GM12875 (cell line): ENCODE results near the gene MEGF11.

Source experiments
- H3K4me3 ChIP-seq: one replicate; pipeline ENCODE4 v1.5.1; 2011; ENCODE audit warnings: low read depth, low read length, control low read depth
- CTCF ChIP-seq: IDR thresholded peaks from 2 replicates; pipeline ENCODE4 v1.5.1; 2011; ENCODE audit warnings: low read depth, mild to moderate bottlenecking, control low read depth, inconsistent platforms, low read length, moderate library complexity, borderline replicate concordance; ENCODE audit not compliant: insufficient read depth

The MEGF11 gene

DNA sequence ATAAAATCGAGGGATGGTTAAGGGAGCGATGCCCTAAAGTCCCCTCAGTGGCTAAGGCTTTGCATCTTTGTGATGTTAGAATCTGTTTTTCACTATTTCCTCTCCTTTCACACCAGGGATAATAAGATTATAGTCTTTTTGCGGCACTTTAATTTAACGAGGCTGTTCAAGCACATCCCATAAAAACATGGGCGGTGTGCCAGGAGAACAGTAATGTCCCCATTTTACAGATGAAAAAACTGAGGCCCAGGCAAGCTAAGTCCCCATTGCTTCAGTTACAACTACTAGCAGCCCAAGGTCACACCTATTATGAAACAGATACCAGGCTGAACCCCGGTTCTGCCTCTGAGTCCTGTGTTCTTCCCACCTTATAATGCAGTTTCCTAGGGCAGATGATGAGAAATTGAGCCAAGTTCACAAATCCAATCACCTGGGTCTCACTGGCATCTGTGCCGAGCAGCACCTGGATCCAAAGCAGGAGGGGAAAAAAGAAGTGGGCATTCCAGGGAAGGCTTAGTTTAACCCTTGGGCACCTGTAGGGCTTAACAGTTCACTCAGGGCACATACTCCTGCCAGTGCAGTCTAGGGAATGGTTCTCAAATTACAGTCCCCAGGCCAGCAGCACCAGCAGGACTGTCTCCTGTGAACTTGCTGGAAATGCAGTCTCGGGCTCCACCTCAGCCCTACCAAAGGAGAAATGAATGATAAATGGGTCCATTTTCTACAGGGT, 215.0 kb downstream of the MEGF11 start:
- no peak overlapping the region for H3K4me3 ChIP-seq
- no peak for TF ChIP-seq CTCF

DNA sequence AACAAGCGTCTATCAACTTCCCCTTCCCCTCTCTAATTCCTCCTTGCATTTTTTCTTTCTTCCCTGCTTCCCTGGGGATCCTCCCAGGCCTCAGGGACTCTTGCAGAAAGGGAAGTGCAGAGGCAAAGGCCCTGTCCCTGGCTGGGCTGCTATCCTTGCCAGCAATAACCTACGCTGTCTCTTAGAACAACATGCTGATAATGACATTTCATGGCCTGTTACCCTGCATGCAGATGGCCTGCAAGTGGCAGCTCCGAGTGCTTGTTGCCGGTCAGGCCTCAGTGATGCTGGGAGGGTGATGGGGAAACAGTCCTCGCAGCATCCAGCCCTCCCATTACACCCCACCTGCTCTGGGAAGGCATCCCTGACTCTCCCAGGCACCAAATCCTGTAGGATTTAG, 216.7 kb downstream of the MEGF11 start:
- H3K4me3 ChIP-seq = no peak overlapping the region
- no peak for TF ChIP-seq CTCF

DNA sequence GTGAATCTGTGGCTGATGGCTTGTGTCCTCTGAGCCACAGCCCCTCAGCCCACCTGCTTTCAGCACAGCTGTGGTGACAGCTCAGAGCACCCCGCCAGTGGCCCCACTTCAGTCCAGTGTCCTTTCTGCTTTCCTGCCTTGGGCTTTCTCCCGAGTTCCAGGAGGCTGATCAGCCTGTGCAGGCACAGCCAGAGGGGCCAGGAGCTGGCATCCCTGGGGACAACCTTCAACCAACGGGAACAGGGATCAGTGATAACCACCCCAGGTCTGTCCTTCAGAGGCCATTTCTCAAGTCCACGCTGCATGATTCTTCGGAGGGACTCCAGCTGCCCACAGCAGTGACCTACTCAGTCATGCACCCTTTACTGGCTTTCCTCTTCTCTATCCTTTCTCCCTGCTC, 217.6 kb downstream of the MEGF11 start:
- no peak overlapping the region for H3K4me3 ChIP-seq
- no peak for TF ChIP-seq CTCF

DNA sequence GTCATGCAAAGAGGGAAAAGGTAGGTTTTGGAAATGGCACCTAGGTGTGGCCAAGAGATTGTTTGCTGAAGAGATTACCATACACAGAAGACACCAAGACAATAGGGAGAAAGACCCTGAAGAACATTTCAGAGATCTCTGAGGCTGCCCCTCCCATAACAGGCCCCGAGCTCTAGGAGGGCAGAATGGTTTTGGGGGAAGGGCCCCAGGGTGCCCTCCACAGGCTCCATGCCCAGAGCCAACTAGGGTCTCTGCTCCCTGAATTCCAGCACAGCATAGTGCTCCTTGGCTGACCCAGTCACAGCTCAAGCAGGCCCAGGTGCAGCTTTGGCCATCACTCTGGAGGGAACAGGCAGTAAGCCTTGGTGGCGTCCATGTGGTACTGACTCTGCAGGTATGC, 220.4 kb downstream of the MEGF11 start:
- H3K4me3 ChIP-seq = no peak overlapping the region
- TF ChIP-seq CTCF = no peak

DNA sequence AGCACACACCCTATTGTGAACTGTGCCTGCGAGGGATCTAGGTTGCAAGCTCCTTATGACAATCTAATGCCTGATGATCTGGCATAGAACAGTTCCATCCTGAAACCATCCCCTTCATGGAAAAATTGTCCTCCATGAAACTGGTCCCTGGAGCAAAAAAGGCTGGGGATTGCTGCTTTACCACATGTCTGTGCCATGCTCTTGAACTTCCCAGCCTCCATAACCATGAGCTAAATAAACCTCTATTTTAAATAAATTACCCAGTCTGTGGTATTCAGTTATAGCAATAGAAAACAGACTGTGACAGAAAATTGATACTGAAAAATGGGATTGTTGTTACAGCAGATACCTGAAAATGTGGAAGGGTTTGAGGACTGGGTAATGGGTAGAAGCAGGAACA, 221.5 kb downstream of the MEGF11 start:
- TF ChIP-seq CTCF = no peak
- H3K4me3 ChIP-seq = no peak overlapping the region

DNA sequence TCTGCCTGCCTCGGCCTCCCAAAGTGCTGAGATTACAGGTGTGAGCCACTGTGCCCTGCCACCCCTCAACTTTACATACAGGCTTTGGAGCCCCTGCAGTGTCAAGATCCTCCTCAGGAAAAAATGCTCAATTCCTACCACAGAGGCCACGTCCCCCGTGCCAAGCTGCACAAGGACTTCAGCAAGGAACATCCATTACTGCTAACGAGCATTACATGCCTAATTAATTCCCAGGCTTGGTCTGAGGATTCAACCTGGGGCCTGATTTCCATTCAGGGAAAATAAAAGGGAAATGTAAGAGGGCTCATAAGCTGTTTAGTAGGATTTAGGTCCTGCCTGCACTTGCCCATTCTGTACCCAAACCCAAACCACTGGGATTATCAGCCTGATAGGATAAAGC, 222.9 kb downstream of the MEGF11 start:
- no peak for TF ChIP-seq CTCF
- H3K4me3 ChIP-seq = no peak overlapping the region

GRCh38 chr15:66029650-66030049, 223.9 kb downstream of the MEGF11 start:
- TF ChIP-seq CTCF = no peak
- H3K4me3 ChIP-seq = no peak overlapping the region
